A673 (cell line): Measurements from ENCODE around the gene TMEM130.

ENCODE experiments used
- EZH2 ChIP-seq: fragments of 200-600 bp; sonication (generic); IDR thresholded peaks from 2 replicates; pipeline ENCODE4 v1.6.1; 2017; ENCODE audit warnings: borderline replicate concordance, low read depth, mild to moderate bottlenecking, mixed read lengths, antibody characterized with exemption, low read length; ENCODE audit not compliant: poor library complexity, severe bottlenecking
- TF ChIP-seq, protein P1 (sequence below): fragments of 300-800, 200-600 bp; sonication (generic); conservative IDR thresholded peaks from 2 replicates; pipeline ENCODE4 v1.5.1; 2017; ENCODE audit warnings: low read depth, mild to moderate bottlenecking, antibody characterized with exemption, low read length, moderate library complexity, mixed read lengths

DNA sequence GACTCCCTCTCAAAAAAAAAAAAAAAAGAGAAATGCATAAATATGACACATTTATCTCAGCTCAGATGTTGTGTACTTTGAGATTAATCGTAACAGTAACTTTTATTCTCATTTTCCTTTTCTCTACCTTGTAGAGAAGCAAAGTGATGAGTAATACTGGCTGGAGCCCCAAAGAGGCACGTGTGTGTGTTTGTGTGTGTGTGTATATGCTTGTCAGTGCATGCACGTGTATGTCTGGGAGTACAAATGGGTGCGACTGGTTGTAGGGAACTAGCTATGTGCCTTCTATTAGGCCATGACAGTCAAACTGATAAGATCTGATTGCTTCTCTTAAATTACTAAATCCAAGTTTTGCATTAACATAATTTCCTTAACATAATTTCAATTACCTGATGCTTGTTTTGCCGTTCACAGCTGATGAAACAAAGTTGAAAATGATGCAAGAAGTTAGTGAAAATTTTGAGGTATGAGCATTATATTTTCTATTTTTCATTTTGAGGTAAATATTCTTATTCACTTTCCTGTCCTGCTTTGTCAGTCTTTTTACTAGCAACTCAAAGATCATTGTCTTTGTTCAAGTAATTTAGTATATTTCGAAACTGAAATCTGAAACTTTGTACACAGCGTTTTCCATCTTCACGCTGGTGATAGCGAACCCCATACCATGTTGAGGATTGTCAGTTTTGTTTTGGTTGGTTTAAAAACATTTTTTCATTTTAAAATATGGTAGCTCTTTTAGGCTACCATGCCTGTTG, 11.9 kb upstream of the TMEM130 start:
- TF ChIP-seq, protein P1, sequence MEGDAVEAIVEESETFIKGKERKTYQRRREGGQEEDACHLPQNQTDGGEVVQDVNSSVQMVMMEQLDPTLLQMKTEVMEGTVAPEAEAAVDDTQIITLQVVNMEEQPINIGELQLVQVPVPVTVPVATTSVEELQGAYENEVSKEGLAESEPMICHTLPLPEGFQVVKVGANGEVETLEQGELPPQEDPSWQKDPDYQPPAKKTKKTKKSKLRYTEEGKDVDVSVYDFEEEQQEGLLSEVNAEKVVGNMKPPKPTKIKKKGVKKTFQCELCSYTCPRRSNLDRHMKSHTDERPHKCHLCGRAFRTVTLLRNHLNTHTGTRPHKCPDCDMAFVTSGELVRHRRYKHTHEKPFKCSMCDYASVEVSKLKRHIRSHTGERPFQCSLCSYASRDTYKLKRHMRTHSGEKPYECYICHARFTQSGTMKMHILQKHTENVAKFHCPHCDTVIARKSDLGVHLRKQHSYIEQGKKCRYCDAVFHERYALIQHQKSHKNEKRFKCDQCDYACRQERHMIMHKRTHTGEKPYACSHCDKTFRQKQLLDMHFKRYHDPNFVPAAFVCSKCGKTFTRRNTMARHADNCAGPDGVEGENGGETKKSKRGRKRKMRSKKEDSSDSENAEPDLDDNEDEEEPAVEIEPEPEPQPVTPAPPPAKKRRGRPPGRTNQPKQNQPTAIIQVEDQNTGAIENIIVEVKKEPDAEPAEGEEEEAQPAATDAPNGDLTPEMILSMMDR, result no peak
- no peak for TF ChIP-seq EZH2
